ENCODE results near the gene ADH6. TPM values are rescaled to one million over a fixed set of nuclear protein-coding genes. Genes with fewer than 3 reads are reported as not detected.

The ADH6 gene
- total and polyA plus RNA-seq, 8 donors, result 0.04 to 2.2 (median 0.47) TPM

DNA sequence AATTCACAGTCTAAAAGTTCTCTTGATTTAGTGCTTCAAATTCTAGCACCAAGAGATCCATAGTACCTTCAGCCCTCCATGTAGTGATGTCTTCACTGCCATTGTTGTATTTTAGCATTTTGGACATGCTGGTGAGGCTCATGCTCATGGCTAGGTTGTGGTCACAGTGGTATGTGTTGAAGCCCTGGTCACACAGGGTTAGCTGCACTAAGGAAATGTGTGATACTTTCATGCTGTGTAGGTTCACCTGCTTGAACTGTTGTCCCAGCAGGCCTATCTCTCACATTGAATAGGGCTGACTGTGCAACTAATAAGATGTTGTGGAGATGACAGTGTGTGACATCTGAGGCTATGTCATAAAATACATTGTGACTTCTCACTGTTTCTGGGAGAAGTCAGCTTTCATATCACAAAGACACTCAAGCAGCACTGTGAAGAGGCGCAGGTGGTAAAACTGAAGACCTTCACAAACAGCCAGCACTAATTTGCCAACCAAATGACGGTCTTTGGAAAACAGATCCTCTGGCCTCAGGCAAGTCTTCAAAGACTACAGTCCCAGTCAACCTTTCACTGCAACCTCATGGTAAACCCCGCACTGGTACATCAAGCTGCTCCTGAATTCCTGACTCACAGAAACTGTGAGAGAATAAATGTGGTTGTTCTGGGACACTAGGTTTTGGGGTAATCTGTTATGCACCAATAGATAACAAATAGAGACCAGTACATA is 57.5 kb downstream of the ADH6 start:
- Histone ChIP-seq H3K27me3 (no peaks in the 10 kb centered on the region), H3K9me3 (no peaks in the 10 kb centered on the region), H3K4me1 (peaks cover 7 to 32% (median 9%) of the 10 kb centered on the region in 3 donors), H3K27ac (no peak overlapping the region), H3K4me3 (no peak overlapping the region), H3K36me3 (no peaks in the 10 kb centered on the region)
- ATAC-seq, result no peak
- TF ChIP-seq, protein P1, sequence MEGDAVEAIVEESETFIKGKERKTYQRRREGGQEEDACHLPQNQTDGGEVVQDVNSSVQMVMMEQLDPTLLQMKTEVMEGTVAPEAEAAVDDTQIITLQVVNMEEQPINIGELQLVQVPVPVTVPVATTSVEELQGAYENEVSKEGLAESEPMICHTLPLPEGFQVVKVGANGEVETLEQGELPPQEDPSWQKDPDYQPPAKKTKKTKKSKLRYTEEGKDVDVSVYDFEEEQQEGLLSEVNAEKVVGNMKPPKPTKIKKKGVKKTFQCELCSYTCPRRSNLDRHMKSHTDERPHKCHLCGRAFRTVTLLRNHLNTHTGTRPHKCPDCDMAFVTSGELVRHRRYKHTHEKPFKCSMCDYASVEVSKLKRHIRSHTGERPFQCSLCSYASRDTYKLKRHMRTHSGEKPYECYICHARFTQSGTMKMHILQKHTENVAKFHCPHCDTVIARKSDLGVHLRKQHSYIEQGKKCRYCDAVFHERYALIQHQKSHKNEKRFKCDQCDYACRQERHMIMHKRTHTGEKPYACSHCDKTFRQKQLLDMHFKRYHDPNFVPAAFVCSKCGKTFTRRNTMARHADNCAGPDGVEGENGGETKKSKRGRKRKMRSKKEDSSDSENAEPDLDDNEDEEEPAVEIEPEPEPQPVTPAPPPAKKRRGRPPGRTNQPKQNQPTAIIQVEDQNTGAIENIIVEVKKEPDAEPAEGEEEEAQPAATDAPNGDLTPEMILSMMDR (IDR thresholded peaks at IDR 0.05), result no peak
- no peak for DNase-seq
- 78 to 79% methylated on average over 3 of the region's 3 CpGs for WGBS, 2 donors
- intact Hi-C loops (cut with DNase I), result no loop called here
- FAIRE-seq, result no peak

DNA sequence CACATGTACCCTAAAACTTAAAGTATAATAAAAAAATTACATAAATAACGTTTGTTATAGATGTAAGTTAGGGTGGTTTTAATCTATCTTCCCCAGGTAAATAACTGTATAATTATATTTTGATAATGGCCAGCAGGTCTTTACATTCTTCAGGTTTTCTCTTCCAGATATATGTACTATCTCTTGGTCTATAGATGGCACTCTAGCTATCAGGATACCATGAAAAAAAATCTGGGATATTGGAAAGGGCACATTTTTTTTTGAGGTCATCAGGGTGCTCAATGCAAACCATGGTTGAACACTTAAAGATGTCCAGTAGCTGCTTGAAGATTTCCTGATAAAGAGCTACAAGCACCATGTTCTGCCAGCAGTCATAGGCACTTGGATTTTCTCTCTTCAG is 59.3 kb downstream of the ADH6 start:
- ATAC-seq, result no peak
- Histone ChIP-seq H3K4me3 (no peak overlapping the region), H3K27me3 (no peaks in the 10 kb centered on the region), H3K27ac (no peak overlapping the region), H3K9me3 (no peaks in the 10 kb centered on the region), H3K36me3 (no peaks in the 10 kb centered on the region), H3K4me1 (peaks cover 3 to 37% (median 17%) of the 10 kb centered on the region in 3 donors)
- TF ChIP-seq, protein P1 (IDR thresholded peaks at IDR 0.05), result no peak
- intact Hi-C loops (cut with DNase I), result no loop called here
- no peak for FAIRE-seq
- DNase-seq, result no peak
- WGBS, 2 donors, result 63 to 77% methylated on average over 1 of the region's 1 CpG

DNA sequence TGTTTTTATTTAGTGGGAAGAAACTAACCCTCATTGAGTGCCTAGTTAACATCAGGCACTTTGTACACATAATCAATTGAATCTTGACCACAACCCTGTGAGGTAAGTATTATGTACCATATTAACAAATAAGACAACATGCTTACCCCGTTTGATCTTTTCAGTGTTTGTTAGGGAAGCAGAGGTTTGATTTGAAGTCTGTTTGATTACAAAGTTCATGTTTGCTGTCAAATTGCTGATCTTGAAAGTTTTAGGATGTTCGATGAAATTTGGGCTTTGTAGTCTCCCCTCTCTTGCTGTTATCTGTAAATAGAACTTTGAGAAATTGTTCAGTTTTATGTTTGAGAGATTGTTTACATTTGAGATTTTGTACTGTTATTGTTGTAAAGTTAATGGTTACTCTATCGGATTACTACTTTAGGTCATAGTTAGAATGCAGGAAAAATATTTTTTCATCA is 61.5 kb downstream of the ADH6 start:
- Histone ChIP-seq H3K27me3 (no peaks in the 10 kb centered on the region), H3K36me3 (no peaks in the 10 kb centered on the region), H3K4me3 (no peak overlapping the region), H3K27ac (peak overlapping the region in 3 of 4 donors; percentile 38 to 79 (median 40)), H3K9me3 (no peaks in the 10 kb centered on the region), H3K4me1 (peaks cover 3 to 46% (median 21%) of the 10 kb centered on the region in 3 donors)
- intact Hi-C loops (cut with DNase I), result no loop called here
- 4 to 11% methylated on average over 3 of the region's 3 CpGs for WGBS, 2 donors
- ATAC-seq (peak; percentile 80 to 91 (median 86)), DNase-seq (no peak), FAIRE-seq (no peak)
- TF ChIP-seq, protein P1 (IDR thresholded peaks at IDR 0.05), result no peak

DNA sequence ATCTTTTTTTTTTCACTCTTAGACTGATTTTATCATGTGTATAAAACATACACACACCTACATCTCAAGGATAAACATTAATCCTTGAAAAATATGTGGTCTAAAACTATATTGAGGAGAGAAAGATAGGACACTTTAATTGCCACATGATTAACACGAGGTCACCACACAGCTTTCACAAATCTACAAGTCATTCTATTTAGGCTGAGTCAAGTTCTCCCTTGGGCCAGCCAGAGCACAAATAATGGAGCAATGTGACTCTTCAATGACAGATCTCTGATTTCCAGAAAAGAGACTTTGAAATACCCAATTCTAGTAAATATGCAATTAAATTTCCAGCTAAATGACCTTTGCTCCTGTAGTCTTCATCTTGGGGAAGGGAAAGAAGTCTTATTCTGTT is 62.1 kb downstream of the ADH6 start:
- no peak for FAIRE-seq
- Histone ChIP-seq H3K4me1 (peaks cover 3 to 51% (median 21%) of the 10 kb centered on the region in 3 donors), H3K27ac (peak overlapping the region in 3 of 4 donors; percentile 38 to 79 (median 40)), H3K36me3 (no peaks in the 10 kb centered on the region), H3K4me3 (no peak overlapping the region), H3K27me3 (no peaks in the 10 kb centered on the region), H3K9me3 (no peaks in the 10 kb centered on the region)
- ATAC-seq, result peak; percentile 54 to 74 (median 72)
- DNase-seq, result peak in 1 of 6 donors; percentile 20
- WGBS, 2 donors, result 16 to 21% methylated on average over 1 of the region's 1 CpG
- intact Hi-C loops (cut with DNase I), result no loop called here
- TF ChIP-seq, protein P1 (IDR thresholded peaks at IDR 0.05), result no peak

Measured in pancreas (tissue), 10 donors.